Activated naive CD4-positive, alpha-beta T cell treated with anti-CD3 and anti-CD28 coated beads, Interleukin-2, amount 10 ng/mL, durations not matched to agents 7 days and 5 days (primary cell): ENCODE data around the gene SEPTIN10.
"Not testable (repeated sequence)": the region's sequence is repeated elsewhere in the genome, so short reads cannot be mapped to it uniquely, and the experiment has no call there.

Source experiments
- CTCF ChIA-PET: fragments of 350-600 bp; sonication (Branson Sonifier 250); formaldehyde crosslinking; loops from one replicate; lab custom pipeline; 2021; ENCODE audit warnings: antibody characterized with exemption; lab: Charles Lee
- DNase-seq: peaks from one replicate; pipeline ENCODE4 v3.0.0-alpha.2; 2020
- H3K27ac Mint-ChIP-seq: one replicate; pipeline ENCODE4 v1.8.0; 2021; ENCODE audit warnings: mild to moderate bottlenecking, moderate library complexity, mixed read lengths
- H3K27me3 Mint-ChIP-seq: one replicate; pipeline ENCODE4 v1.8.0; 2021; ENCODE audit warnings: mild to moderate bottlenecking, mixed read lengths
- H3K36me3 Mint-ChIP-seq: one replicate; pipeline ENCODE4 v1.8.0; 2021; ENCODE audit warnings: mixed read lengths
- H3K4me1 Mint-ChIP-seq: one replicate; pipeline ENCODE4 v1.8.0; 2021; ENCODE audit warnings: mixed read lengths
- H3K4me3 Mint-ChIP-seq: one replicate; pipeline ENCODE4 v1.8.0; 2021; ENCODE audit warnings: mild to moderate bottlenecking, moderate library complexity, mixed read lengths
- H3K9me3 Mint-ChIP-seq: one replicate; pipeline ENCODE4 v1.8.0; 2021; ENCODE audit warnings: mixed read lengths

Gene SEPTIN10

GRCh38 chr2:109640000-109640399 lies 26.2 kb upstream of the SEPTIN10 start:
- not testable (repeated sequence) for DNase-seq, H3K4me3 Mint-ChIP-seq, H3K27me3 Mint-ChIP-seq, H3K36me3 Mint-ChIP-seq, H3K27ac Mint-ChIP-seq, H3K9me3 Mint-ChIP-seq
- CTCF ChIA-PET: interaction anchor here (0.6 kb wide), 1 partner anchor 84 kb away, joined by 3 read pairs; no protein-coding TSS in a partner anchor
- peaks cover 10% of the 10 kb centered on the region for H3K4me1 Mint-ChIP-seq

GRCh38 chr2:109638795-109639194 lies 25.0 kb upstream of the SEPTIN10 start:
- CTCF ChIA-PET: no interaction called here
- Mint-ChIP-seq H3K4me3 (no peak overlapping the region), H3K27ac (no peak overlapping the region), H3K4me1 (peaks cover 10% of the 10 kb centered on the region), H3K27me3 (no peaks in the 10 kb centered on the region), H3K9me3 (no peaks in the 10 kb centered on the region), H3K36me3 (no peaks in the 10 kb centered on the region)
- DNase-seq: no peak

DNA sequence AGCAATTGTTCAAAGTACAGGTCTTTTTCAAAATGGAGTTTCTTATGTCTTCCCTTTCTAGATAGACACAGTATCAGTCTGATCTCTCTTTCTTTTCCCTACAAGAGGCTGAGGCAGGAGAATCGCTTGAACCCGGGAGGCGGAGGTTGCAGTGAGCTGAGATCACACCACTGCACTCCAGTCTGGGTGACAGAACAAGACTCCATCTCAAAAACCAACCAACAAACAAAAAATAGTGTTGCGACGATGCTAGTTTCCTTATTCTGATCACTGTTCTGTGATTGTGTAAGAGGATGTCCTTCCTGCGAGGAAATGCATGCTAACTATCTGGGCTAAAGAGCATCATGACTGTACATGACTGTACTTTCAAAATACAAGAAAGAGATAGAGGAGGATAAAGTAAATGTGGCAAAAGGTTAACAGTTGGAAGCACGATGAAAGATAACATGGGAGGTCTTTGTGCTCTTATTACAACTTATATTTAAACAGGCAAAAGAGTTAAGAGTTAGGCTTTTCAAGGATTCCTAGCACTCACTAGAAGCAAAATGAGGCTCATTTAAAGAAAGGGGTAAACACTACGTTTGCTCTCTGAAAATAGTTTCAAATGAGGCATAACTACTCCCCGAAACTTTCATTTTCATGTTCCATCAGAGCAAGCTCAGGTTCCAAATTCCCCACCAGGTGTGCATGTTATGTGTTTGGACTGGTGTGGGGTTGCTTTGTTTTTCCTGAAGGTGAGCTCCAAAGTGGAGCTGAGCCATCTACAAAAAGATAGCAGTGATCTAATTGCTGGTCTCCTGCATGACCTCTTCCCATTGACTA lies 24.2 kb upstream of the SEPTIN10 start:
- Mint-ChIP-seq H3K9me3 (no peaks in the 10 kb centered on the region), H3K27me3 (no peaks in the 10 kb centered on the region), H3K4me3 (no peak overlapping the region), H3K4me1 (peaks cover 14% of the 10 kb centered on the region), H3K27ac (peak overlapping the region; percentile 66), H3K36me3 (no peaks in the 10 kb centered on the region)
- CTCF ChIA-PET: no interaction called here
- no peak for DNase-seq

GRCh38 chr2:109636317-109636716 lies 22.6 kb upstream of the SEPTIN10 start:
- CTCF ChIA-PET: no interaction called here
- Mint-ChIP-seq H3K27ac (no peak overlapping the region), H3K36me3 (no peaks in the 10 kb centered on the region), H3K4me1 (peaks cover 14% of the 10 kb centered on the region), H3K4me3 (no peak overlapping the region), H3K9me3 (no peaks in the 10 kb centered on the region), H3K27me3 (no peaks in the 10 kb centered on the region)
- DNase-seq: no peak

- no peak overlapping the region for H3K27ac Mint-ChIP-seq
- no peaks in the 10 kb centered on the region for H3K36me3 Mint-ChIP-seq
- CTCF ChIA-PET: no interaction called here
- no peak for DNase-seq
- no peaks in the 10 kb centered on the region for H3K27me3 Mint-ChIP-seq
- no peak overlapping the region for H3K4me3 Mint-ChIP-seq
- H3K4me1 Mint-ChIP-seq: peaks cover 14% of the 10 kb centered on the region
- no peaks in the 10 kb centered on the region for H3K9me3 Mint-ChIP-seq
Measured at GRCh38 chr2:109635426-109636304, 21.9 kb upstream of the SEPTIN10 start.

DNA sequence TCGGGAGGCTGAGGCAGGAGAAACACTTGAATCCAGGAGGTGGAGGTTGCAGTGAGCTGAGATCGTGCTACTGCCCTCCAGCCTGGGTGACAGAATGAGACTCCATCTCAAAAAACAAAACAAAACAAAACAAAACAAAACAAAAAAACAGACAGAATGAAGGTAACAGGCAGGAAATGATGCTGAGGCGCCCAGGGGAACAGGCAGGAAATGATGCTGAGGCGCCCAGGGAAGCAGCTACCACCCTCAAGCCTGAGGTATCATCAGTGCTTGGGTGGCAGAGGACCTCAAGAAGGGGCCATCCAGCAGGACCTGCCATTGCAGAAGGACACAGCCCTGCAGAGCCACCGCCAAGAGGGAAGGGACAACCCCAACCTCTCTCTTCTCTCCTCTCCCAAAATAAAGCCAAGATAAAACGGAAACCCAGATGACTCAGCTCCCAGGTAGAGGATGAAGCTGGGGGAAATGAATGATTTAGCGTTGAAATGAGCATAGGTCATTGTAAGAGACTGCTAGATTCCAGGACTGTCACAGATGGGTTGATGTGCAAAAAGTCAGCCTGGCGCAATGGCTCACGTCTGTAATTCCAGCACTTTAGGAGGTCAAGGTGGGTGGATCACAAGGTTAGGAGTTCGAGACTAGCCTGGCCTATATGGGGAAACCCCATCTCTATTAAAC lies 19.7 kb upstream of the SEPTIN10 start:
- no peaks in the 10 kb centered on the region for H3K27me3 Mint-ChIP-seq
- peaks cover 13% of the 10 kb centered on the region for H3K4me1 Mint-ChIP-seq
- H3K27ac Mint-ChIP-seq: no peak overlapping the region
- no peak for DNase-seq
- no peaks in the 10 kb centered on the region for H3K9me3 Mint-ChIP-seq
- no peaks in the 10 kb centered on the region for H3K36me3 Mint-ChIP-seq
- CTCF ChIA-PET: interaction anchor here (1.0 kb wide), 1 partner anchor 88 kb away, joined by 3 read pairs; no protein-coding TSS in a partner anchor
- H3K4me3 Mint-ChIP-seq: no peak overlapping the region

DNA sequence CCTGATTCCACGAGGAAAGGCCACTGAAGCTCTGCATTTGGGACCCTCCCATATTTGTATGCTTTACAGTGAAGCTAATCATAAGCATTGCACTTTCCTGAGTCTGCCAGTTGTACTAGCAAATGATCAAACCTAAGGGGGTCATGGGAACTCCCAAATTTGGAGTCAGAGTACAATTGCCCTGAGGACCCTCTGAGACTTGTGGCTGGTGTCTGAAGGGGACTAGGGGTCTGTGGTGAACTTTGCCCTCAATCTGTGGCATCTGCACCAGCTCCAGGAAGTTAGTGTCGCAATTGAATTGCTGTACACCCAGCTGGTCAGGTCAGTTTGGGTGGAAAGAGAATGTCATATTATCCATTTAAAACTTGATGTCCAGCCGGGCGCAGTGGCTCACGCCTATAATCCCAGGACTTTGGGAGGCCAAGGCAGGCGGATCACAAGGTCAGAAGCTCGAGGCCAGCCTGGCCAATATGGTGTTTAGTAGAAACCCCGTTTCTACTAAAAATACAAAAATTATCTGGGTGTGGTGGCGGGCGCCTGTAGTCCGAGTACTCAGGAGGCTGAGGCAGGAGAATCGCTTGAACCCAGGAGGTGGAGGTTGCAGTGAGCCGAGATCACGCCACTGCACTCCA lies 18.5 kb upstream of the SEPTIN10 start:
- CTCF ChIA-PET: no interaction called here
- Mint-ChIP-seq H3K27me3 (no peaks in the 10 kb centered on the region), H3K4me3 (no peak overlapping the region), H3K27ac (no peak overlapping the region), H3K4me1 (peaks cover 6% of the 10 kb centered on the region), H3K9me3 (no peaks in the 10 kb centered on the region), H3K36me3 (no peaks in the 10 kb centered on the region)
- no peak for DNase-seq

GRCh38 chr2:109631741-109632140 lies 18.0 kb upstream of the SEPTIN10 start:
- CTCF ChIA-PET: no interaction called here
- Mint-ChIP-seq H3K27ac (no peak overlapping the region), H3K9me3 (no peaks in the 10 kb centered on the region), H3K27me3 (peaks cover 2% of the 10 kb centered on the region), H3K36me3 (no peaks in the 10 kb centered on the region), H3K4me1 (peaks cover 4% of the 10 kb centered on the region), H3K4me3 (no peak overlapping the region)
- DNase-seq: no peak

DNA sequence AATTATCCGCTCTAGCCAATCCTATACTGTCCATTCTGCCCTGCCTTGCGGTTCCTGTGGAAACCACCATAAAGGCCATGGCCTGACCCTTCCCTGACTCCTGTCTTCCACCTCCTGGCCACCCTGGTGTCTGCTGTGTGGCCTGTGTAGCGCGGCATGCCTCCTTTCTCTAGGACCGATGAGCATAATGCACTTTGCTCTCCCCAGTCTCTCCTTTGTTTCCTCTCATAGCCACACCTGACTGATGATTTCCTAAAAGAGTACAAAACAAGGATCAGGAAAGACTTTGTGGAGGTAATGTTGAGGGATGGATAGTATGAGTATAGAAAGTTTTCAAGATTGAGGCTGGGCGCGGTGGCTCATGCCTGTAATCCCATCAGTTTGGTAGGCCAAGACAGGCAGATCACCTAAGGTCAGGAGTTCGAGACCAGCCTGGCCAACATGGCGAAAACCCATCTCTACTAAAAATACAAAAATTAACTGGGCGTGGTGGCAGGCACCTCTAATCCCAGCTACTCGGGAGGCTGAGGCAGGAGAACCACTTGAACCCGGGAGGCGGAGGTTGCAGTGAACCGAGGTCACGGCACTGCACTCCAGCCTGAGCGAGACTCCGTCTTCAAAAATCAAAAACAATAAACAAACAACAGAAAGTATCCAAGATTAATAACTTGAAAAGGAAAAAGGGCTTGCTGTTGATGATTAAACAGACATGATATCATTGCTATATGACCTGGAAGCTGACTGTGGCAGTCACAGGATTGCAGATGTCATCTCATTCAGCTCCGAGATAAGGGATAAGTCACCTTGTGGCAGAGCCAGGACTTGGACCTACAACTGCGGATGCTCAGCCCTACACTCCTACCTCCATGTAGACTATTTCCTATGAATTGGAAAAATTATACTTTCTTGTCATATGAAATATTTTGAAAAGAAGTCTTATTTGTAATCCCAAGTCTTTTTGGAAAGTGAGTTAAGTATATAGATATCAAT lies 17.0 kb upstream of the SEPTIN10 start:
- no peaks in the 10 kb centered on the region for H3K9me3 Mint-ChIP-seq
- no peak overlapping the region for H3K4me3 Mint-ChIP-seq
- H3K27ac Mint-ChIP-seq: no peak overlapping the region
- CTCF ChIA-PET: no interaction called here
- H3K4me1 Mint-ChIP-seq: peaks cover 4% of the 10 kb centered on the region
- DNase-seq: no peak
- peaks cover 8% of the 10 kb centered on the region for H3K27me3 Mint-ChIP-seq
- H3K36me3 Mint-ChIP-seq: no peaks in the 10 kb centered on the region

- Mint-ChIP-seq H3K4me1 (peaks cover 4% of the 10 kb centered on the region), H3K36me3 (no peaks in the 10 kb centered on the region), H3K4me3 (no peak overlapping the region), H3K9me3 (no peaks in the 10 kb centered on the region), H3K27ac (no peak overlapping the region), H3K27me3 (peaks cover 8% of the 10 kb centered on the region)
- no peak for DNase-seq
- CTCF ChIA-PET: no interaction called here
Measured at GRCh38 chr2:109629867-109630266, 16.1 kb upstream of the SEPTIN10 start.

DNA sequence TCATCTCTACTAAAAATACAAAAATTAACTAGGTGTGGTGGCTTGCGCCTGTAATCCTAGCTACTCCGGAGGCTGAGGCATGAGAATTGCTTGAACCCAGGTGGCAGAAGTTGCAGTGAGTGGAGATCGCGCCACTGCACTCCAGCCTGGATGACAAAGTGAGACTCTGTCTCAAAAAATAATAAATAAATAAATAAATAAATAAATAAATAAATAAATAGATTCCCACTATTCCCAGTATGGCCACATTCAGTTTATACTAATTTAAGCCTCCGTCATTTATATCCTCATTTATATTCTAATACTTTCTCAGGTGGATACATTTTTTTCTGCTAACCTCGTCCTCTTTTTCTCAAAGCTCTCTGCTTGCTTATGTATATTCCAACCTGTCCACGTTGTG lies 14.6 kb upstream of the SEPTIN10 start:
- DNase-seq, H3K9me3 Mint-ChIP-seq, H3K27ac Mint-ChIP-seq, H3K4me3 Mint-ChIP-seq, CTCF ChIA-PET, H3K36me3 Mint-ChIP-seq, H3K4me1 Mint-ChIP-seq: not testable (repeated sequence)
- H3K27me3 Mint-ChIP-seq: peaks cover 23% of the 10 kb centered on the region

DNA sequence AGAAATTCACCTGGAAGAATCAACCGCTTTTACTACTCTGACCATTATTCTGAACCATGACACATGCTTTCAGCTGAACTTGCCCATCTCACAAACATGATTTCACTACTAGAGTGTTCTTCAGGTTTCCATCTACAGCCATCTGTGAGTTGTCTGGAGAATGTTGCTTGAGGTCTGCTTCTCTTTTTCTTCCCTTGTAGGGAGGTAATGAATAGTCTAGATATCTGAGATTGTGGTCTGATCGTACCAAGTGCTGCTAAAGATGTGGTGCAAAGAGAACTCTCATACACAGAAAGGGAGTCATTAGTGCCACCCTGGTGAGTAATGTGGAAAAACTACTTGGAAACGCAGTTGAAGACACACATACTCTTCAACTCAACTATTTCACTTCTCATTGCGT lies 10.6 kb upstream of the SEPTIN10 start:
- DNase-seq: no peak
- Mint-ChIP-seq H3K27ac (no peak overlapping the region), H3K4me3 (no peak overlapping the region), H3K9me3 (no peaks in the 10 kb centered on the region), H3K36me3 (no peaks in the 10 kb centered on the region), H3K4me1 (no peaks in the 10 kb centered on the region), H3K27me3 (peaks cover 28% of the 10 kb centered on the region)
- CTCF ChIA-PET: no interaction called here

DNA sequence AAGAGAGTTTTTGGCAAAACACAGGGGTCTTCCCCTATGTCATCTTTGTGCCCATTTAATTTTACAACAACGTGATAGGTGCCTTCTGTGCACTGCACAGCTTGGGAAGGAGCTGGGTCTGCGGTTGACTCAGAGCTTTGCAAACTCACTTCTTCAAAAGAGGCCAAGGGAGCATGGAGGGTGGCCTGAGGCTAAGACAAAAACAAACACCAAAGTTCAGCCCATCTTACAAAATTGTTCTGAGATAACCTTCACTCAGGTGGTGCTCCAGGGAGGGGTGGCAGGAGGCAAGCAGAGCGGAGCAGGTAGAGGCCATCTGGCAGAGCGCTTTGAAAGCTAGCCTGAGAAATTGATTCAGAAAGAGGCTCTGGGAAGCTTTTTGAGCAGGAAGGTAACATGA lies 10.2 kb upstream of the SEPTIN10 start:
- no peak for DNase-seq
- Mint-ChIP-seq H3K36me3 (no peaks in the 10 kb centered on the region), H3K27ac (no peak overlapping the region), H3K9me3 (no peaks in the 10 kb centered on the region), H3K27me3 (peaks cover 28% of the 10 kb centered on the region), H3K4me3 (no peak overlapping the region), H3K4me1 (no peaks in the 10 kb centered on the region)
- CTCF ChIA-PET: no interaction called here
